ENCODE measurements around the gene ZNF821. TPM values are rescaled to one million over a fixed set of nuclear protein-coding genes. Genes with fewer than 3 reads are reported as not detected.
A peak's percentile ranks its signal among the peaks of the same experiment; 100 is the strongest.
"Not testable (repeated sequence)": the region's sequence is repeated elsewhere in the genome, so short reads cannot be mapped to it uniquely, and the experiment has no call there.

Gene ZNF821
- total RNA-seq, 1 donor from 2014 or later: 3.2 TPM

DNA sequence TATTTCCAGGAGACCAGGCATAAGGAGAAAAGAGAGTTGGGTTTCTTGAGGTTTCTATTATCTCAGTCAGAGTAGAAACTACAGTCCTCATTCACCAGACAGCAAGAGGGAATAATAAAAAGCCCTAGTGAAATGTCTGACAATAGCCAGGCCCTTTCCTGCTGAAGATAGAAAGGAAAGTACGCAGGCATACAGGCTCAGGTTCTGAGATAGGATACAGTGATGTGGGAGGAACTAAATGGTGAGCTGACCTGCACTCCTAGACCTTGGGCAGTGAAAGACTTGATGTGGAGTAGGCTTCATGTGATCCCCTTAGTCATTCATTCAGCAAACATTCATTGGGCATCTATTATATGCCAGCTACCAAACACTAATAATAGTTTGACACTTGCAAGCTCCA lies 14.9 kb downstream of the ZNF821 start:
- intact Hi-C loops (cut with micrococcal nuclease): no loop called here
- no peak for DNase-seq
- peak; percentile 38 for ATAC-seq

DNA sequence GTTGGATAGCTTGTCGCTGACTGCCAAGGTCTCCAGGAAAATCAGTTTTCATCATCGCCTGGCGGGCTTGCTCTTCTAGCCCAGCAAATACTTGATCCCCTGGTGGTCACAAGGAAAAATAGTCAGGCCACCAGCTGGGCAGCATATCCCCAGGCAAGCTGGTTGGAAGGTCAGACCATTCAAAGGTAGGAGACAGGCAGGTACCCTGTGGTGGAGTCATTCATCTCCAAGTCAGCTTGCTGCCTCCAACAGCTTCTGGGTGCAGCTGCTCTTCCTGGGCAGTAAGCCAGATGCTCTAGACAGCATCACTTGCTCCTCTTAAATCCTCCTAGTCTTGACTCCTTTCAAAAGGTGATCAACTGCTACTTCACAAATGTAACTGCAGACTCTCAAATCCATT lies 16.0 kb downstream of the ZNF821 start:
- ATAC-seq: no peak

DNA sequence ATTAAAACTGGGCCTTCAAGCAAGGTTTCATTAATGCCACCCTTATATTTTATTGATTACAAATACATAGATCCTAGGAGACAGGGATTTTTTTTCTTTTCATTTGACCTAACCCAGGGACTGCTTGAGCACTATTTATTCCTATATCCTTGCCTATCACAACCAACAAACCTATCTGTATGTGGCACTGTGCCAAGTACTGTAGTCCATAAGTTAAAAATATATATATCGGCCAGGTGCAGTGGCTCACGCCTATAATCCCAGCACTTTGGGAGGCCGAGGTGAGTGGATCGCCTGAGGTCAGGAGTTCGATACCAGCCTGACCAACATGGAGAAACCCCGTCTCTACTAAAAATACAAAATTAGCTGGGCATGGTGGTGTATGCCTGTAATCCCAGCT lies 16.8 kb downstream of the ZNF821 start:
- DNase-seq; intact Hi-C loops (cut with micrococcal nuclease); ATAC-seq: not testable (repeated sequence)

More for the DNA sequence above, 16.0 kb downstream of the ZNF821 start:
- no peak for DNase-seq
- intact Hi-C loops (cut with micrococcal nuclease): no loop called here

DNA sequence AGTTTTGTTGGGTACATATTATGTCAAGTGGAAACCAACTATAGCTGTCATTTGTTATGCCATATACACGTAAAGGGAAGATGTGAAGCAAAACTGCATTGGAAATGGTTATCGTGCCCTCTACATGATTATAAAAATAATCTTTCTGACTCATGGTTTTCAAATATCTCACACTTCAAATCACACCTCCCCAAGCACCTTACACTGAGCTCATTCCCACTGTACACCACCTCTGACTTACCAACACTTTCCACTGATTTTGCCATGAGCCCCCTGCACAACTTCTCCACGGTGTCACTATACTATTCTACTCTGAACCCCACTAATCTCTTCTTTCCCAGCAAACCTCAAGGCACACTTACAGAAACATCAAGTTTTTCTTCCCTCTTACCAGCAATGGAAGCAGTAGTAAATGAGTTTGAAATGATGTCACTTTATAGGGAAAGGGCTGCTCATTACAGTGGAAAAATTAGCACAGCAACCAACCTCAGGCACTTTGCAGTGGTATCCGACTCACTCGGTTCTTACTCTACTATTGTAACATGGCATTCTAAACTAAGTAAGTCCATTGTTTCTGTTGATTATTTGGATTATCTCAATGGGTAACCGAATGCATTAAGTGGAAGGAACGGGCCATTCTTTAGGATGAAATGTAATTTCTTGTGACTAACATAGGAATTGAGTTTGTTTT lies 18.7 kb downstream of the ZNF821 start:
- ATAC-seq: peak; percentile 42
- intact Hi-C loops (cut with micrococcal nuclease): no loop called here
- no peak for DNase-seq

DNA sequence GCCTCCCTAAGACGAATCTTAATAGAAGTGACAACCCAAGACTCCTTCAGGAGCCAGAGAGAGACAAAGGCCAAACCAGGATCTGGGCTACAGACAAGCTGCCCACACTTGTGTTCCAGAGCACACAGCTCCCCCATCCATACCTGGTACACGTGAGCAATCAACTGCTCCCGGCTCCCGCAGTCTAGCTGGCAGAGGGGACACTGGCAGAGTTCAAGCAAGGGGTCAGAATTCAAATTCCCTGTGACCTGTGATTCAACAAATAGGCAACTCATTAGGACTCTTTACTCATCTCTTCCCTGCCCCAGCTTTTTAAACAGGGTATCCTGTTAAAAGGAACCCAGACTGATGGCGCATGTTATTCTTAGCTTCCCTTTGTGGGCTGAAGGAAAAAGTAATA lies 20.0 kb downstream of the ZNF821 start:
- intact Hi-C loops (cut with micrococcal nuclease): no loop called here
- ATAC-seq: no peak

DNA sequence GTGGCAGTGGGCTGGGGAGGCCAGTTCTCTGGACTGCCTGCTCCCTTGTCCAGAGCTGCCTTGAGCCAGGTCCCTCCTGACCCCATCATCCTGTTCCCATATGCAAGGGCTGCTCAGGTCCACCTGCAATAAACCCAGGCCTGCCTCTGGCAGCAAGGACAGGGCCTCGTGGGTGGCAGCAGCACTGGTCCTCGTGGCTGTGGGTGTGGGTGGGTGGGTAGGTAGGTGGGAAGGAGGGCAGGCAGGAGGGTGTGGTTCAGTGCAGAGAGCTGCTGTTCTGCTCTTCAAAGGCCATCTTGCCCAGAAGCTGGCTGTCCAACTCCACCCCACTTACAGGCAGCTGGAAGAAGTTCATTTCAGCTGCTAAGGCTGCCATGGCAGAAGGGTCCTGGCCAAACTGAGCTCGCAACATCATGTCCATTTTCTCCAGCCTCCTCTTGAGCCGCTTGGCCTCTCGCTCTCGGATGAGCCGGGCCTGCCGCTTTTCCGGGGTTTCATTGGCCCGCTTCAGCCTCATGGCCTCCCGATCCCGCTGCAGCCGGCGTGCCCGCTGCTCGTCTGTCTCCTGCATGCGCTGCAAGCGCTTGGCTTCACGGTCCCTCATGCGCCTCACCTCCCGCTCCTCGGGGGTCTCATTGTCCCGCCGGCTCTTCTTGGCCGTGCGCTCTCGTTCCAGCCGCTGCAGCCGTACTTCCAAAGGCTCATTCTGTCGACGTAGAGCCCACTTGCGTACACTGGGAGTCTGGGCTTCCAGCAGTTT lies 24.0 kb downstream of the ZNF821 start:
- DNase-seq (no peak), ATAC-seq (no peak)
- intact Hi-C loops (cut with micrococcal nuclease): no loop called here

More for the DNA sequence above, 20.0 kb downstream of the ZNF821 start:
- no peak for DNase-seq

DNA sequence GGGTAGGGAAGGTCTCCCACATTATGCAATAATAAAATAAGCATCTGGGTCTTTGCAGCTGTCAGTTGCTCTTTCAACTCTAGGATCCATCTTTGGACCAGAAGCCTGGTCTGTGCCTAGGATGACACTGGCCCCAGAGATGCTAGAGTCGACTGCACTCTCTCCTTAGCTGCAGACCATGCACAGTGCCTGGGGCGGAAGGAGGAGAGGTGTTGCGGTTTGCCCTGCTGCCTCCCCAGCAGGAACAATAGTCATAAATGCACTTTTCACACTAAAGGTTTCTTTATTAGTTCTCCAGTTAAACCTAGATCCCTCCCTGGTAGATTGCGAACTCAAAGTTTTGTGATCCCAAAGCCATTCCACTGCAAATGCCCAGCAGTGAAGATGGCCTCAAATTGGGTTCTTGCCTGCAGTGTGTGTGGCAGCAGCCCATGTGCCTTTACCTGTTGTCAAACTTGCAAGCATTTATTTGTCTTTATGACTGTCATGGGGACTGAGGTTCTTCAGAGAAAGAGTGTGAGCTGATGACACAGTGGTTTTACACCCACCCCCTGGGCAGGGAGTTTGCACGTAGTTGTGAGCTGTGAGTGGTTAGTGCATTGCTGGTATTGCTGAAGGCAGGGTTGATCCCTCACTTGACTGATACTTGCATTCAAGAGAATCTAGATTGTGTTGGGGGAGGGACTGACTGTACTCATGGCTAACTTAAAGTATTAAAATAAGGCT lies 27.9 kb downstream of the ZNF821 start:
- intact Hi-C loops (cut with micrococcal nuclease): no loop called here
- ATAC-seq (no peak), DNase-seq (no peak)

DNA sequence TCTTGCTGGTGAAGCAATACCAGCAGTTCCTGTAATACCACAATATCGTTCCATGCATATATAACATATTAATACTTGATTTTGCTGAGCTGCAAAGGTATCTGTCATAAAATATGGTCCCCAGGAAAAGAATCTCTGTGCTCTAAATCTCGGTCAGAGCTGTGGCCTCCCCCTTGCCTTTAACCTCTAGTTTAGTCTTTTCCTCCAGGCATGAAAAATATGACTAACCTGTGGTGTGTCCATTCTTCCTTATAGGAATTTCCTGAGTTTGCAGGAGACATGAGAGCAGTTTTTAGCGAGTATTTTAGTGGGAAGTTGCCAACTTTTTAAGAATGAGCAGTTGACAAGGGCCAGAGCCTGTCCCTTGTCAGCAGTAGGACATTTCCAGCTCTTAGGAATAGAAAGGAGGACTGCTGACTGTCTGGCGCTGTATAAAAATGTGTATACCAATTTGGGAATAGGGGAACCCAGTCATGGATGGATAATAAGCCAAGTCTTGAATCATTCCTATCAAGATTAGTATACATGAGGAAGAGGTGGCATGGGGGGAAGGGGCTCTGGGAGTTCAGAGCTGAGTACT lies 29.5 kb downstream of the ZNF821 start:
- intact Hi-C loops (cut with micrococcal nuclease): no loop called here
- DNase-seq (no peak), ATAC-seq (peak; percentile 64)

DNA sequence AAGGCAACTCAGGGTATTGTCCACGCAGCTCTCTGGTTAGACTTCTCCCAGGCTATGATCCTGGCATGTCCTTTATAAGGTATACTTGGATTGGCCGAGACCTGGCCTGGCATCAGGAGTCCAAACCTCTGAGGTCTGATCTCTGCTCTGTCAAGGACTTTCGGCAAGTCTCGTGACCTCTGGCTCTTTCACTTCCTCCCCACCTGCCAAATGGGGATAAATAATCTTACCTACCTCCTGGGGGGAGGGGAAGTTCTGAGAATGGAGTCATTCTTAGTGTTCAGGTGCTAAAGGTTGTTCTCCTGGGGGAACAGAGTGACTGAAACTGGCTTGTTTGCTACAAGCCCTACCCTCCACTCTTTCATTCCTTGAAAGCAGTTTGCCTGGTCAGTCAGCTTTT lies 30.6 kb downstream of the ZNF821 start:
- peak; percentile 19 for ATAC-seq
- intact Hi-C loops (cut with micrococcal nuclease): no loop called here
- no peak for DNase-seq

DNA sequence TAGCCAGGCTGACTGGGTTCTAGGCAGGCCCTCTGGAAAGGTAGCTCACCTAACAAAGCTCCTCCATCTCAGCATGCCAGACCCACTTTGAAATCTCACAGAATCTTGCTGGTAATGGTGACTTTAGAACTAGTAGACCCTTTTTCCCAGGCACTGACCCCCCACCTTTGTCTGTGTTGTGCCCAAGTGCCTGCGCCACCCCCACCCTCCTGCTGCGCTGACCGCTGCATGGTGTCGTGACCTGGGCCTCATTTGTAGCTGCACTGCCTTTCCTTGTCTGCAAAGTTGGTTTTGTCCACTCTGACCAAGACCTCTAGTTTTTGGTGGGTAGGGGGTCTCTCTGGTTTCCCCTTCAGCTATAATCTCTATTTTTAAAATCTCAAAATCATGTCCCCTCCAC lies 31.4 kb downstream of the ZNF821 start:
- intact Hi-C loops (cut with micrococcal nuclease): no loop called here
- no peak for DNase-seq
- ATAC-seq: no peak

DNA sequence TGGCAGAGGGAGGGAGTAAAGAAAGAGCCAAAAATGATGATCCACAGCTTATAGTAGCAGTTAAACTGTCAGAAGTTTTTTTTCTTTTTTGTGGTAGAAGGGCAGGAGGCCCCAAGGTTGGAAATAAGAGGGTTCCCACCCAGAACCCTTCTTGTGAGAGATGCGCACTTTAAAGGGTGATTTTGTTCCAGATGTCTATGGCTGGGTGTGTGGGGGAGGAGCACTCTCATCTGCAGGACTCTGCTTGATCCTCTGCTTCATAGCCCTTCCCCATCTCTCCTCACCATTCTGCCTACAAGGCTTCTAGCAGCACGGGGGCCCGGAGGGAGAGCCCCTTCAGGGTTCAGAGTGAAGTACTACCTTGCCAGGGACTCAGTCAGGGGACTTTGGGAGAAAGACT lies 31.8 kb downstream of the ZNF821 start:
- intact Hi-C loops (cut with micrococcal nuclease): no loop called here
- ATAC-seq: no peak
- DNase-seq: no peak

DNA sequence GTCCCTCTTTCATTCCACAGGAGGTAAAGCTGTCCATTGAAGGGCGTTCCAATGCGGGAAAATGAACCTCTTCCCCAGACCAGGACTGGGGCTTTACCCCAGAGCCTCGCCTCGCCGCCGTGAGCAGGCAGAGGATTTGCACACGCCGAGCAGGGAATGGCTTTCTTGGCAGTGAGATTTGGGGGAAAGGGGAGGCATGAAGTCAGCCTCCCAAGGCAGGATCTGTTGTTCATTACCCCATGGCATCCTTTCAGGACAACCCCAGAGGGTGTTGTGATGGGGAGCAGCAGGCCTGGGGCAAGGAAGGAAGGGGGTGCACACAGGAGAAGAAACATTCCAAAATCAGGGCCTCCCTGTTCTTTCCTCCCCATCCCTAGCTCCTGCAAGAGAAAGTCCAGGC lies 32.2 kb downstream of the ZNF821 start:
- ATAC-seq: no peak
- DNase-seq: no peak
- intact Hi-C loops (cut with micrococcal nuclease): no loop called here

DNA sequence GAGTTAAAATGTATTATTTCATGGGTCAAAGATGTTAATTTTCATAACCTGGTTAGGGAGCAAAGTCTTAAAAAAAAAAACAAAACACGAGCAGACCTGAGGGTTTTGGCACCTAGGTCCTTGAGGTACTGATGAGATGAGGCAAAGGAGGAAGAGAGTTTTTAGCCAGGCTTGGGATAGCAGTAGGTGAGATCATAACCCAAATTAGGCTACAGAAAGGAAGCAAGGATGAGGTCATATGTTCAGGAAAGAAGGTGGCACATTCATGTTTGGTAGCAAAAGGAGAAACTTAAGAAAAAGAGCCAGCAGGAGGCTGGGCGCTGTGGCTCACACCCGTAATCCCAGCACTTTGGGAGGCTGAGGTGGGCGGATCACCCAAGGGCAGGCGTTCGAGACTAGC lies 35.4 kb downstream of the ZNF821 start:
- ATAC-seq (no peak), DNase-seq (no peak)
- intact Hi-C loops (cut with micrococcal nuclease): loop anchor here (5.0 kb wide), 1 partner anchor 34 kb away; the partner anchor contains the start of gene ZNF821

DNA sequence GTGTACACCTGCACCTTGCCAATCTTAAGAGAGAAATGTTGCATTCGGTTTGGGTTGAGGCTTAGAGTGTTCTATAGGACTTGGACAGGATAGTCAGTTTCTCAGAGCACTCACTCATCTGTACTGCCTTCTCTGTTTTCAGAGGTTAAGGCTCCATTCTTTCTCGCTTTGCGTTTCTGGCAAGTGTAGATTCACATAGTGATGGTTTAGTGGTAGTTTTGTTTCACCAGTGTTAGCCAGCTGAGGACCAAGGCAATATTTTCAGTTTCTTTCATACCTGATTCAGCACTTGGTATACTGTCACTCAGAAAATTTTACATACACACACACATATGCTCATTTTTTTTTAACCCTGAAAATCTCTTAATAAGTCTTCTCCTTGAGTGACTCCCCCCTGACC lies 36.9 kb downstream of the ZNF821 start:
- intact Hi-C loops (cut with micrococcal nuclease): loop anchor here (5.0 kb wide), 1 partner anchor 35 kb away; the partner anchor contains the start of gene ZNF821
- DNase-seq (no peak), ATAC-seq (no peak)

DNA sequence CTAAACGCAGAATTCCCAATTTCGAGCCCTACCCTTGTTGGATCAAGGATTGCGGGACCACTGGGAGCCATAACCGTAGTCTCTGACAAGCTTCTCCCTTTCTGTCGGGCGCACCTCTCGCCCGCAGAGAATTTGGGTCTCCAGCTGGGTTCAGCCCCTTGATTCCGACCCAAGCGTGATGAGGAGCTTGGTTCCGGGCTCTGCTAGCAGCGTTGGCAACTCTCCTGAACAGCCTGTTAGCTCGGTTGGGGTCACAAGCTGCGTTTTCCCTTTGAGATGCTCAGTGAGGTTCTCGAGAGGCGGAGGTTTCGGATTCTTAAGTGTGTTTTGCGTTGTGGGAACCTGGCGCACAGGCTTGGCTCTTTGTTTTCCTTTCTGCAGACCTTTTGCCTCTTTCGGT lies 37.6 kb downstream of the ZNF821 start:
- ATAC-seq: no peak
- intact Hi-C loops (cut with micrococcal nuclease): loop anchor here (5.0 kb wide), 1 partner anchor 36 kb away; the partner anchor contains the start of gene ZNF821
- no peak for DNase-seq

DNA sequence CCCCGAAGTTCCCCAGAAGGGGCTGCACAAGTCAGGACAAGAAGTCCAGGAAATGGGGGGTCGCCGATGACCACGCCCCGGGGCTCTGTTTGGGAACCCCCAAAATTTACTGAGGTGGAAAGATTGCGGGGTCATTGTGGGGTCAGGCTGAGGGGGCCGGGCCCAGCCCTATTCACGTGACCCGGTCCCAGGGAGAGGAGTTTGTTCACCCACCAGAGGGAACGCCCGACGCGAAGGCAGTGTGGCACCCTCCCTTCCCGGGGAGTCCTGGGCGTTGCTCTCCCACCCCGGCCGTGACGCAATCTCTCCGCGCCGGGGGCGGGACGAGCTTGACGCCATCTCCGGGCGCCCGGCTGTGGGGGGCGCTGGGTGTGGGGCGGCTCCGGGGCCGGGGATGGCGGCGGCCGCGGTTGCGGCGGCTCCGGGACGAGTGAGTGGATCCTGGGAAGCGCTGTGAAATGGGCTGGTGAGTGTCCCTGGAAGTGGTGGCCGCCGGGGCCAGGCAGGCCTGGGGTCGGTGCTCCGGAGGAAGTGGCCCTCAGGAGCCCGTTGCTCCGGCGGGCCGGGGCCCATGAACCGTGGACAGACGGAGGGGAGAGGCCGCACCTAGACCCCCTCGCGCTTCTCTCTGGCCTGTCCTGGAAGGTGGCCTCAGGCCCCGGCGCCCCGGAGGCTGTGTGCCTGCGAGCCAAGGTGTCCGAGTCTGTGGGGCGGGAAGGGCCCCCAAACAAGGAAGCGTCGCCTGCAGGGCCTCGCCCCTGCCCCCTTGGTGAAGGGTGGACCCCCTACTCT lies 38.1 kb downstream of the ZNF821 start, which contains the start of gene ATXN1L:
Gene ATXN1L (plus strand): TSS at position 338 of the 792 bp plus-strand sequence. CDS start 3,765 bp downstream, outside the sequence.
- peak; percentile 98 for ATAC-seq
- intact Hi-C loops (cut with micrococcal nuclease): loop anchor here (5.0 kb wide), 1 partner anchor 36 kb away; the partner anchor contains the start of gene ZNF821

DNA sequence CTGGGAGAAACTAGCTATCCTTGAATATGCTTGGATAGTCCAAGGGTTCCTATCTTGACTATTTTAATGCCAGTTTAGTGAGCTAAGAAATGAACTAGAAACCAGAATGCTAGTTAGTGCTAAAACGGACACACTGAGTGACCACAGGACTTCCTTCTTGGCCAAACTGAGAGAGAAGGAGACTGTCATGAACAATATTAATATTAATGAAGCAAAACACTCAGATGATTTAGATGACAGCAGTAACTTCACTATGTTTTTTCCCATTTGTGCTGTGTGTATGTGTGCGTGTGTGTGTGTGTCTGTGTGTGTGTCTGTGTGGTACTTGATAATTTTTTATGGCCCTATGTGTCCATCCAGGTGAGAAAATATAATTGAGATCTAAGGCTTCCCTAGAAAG lies 40.4 kb downstream of the ZNF821 start:
- no peak for DNase-seq
- no peak for ATAC-seq
- intact Hi-C loops (cut with micrococcal nuclease): no loop called here

More for the DNA sequence above, 38.1 kb downstream of the ZNF821 start, which contains the start of gene ATXN1L:
- DNase-seq: peak; percentile 95

DNA sequence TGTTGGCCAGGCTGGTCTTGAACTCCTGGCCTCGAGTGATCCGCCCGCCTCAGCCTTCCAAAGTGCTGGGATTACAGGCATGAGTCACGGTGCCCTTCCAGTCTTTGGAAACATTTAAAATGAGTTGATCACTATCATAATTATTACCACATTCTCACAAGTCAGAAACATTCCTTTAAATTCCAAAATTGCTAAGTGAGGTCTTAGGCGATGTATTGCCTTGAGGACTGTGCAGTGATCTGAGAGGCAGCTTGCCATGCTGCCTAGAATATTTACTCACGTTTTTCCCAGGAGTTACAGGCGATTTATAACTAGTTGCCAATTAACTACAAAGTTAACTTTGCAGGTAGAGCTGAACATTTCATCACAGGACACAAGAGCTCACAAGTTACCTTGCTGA lies 43.9 kb downstream of the ZNF821 start:
- DNase-seq (no peak), ATAC-seq (no peak)
- intact Hi-C loops (cut with micrococcal nuclease): no loop called here

DNA sequence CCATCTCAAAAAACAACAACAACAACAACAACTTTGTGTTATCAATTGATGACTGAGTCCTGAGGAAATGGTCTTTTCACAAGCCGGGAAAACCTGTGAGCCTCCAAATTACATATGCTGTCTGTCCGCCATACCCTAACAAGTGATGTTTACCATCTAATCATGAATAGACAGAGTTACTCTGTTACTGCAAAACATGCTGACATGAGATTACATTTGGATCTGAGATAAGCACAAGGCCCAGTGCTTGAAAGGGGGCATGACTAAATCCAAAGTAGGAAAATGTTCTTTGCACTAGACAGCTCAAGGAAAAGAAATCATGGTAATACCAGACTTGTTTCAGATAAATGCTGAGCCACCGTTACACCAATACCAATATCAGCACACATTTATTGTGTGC lies 46.8 kb downstream of the ZNF821 start:
- ATAC-seq: no peak
- intact Hi-C loops (cut with micrococcal nuclease): no loop called here
- DNase-seq: no peak
